DND-41 (cell line): ENCODE data around the gene TTC23.

Experiments
- ATAC-seq: fragments of 200-7000 bp; cut with Tn5 transposase; 3 replicates; pipeline ENCODE4 v1.9.1; 2021; ENCODE audit warnings: low read depth; ENCODE audit not compliant: insufficient read depth
- DNase-seq: peaks from one replicate; pipeline ENCODE4 v3.0.0-alpha.2; 2020
- H2AFZ ChIP-seq: 2 replicates; pipeline ENCODE4 v1.6.0; 2012; ENCODE audit warnings: low read depth, low read length
- H3K27ac ChIP-seq: 2 replicates; pipeline ENCODE4 v1.5.1; 2012; ENCODE audit warnings: low read length, inconsistent platforms
- H3K27me3 ChIP-seq: fragments of 200-600 bp; sonication (generic); 2 replicates; pipeline ENCODE4 v1.6.0; 2012; ENCODE audit warnings: low read length, mild to moderate bottlenecking, inconsistent platforms; ENCODE audit not compliant: insufficient read depth, poor library complexity
- H3K36me3 ChIP-seq: 2 replicates; pipeline ENCODE4 v1.5.1; 2012; ENCODE audit warnings: low read length, inconsistent platforms; ENCODE audit not compliant: insufficient read depth
- H3K4me1 ChIP-seq: 2 replicates; pipeline ENCODE4 v1.5.1; 2012; ENCODE audit warnings: mild to moderate bottlenecking, low read length; ENCODE audit not compliant: insufficient read depth
- H3K4me2 ChIP-seq: 2 replicates; pipeline ENCODE4 v1.6.0; 2012; ENCODE audit warnings: mild to moderate bottlenecking, moderate library complexity, low read length, inconsistent platforms; ENCODE audit not compliant: insufficient read depth
- H3K4me3 ChIP-seq, 2 experiments: fragments of 200-600 bp in 1 of 2; shearing (Covaris generic) in 1 of 2; 2 replicates each; pipeline ENCODE4 v1.5.1; 2012 to 2016; ENCODE audit warnings: inconsistent platforms in 2 of 2, low read length in 2 of 2, mild to moderate bottlenecking in 2 of 2, low read depth in 1 of 2, moderate library complexity in 1 of 2
- H3K79me2 ChIP-seq: 2 replicates; pipeline ENCODE4 v1.6.0; 2012; ENCODE audit warnings: low read length, inconsistent platforms; ENCODE audit not compliant: insufficient read depth
- H3K9ac ChIP-seq: 2 replicates; pipeline ENCODE4 v1.6.0; 2012; ENCODE audit warnings: low read depth, mild to moderate bottlenecking, inconsistent platforms, low read length, moderate library complexity
- H3K9me3 ChIP-seq: 2 replicates; pipeline ENCODE4 v1.5.1; 2012; ENCODE audit warnings: low read length, moderate library complexity, mild to moderate bottlenecking, inconsistent platforms; ENCODE audit not compliant: insufficient read depth, severe bottlenecking
- H4K20me1 ChIP-seq: 2 replicates; pipeline ENCODE4 v1.6.0; 2012; ENCODE audit warnings: low read length; ENCODE audit not compliant: insufficient read depth
- CTCF ChIP-seq: IDR thresholded peaks from 2 replicates; pipeline ENCODE4 v1.5.1; 2012; ENCODE audit warnings: borderline replicate concordance, low read length, moderate library complexity, mild to moderate bottlenecking; ENCODE audit not compliant: poor library complexity, severe bottlenecking; ENCODE audit errors: extremely low read depth
- EZH2 ChIP-seq: IDR thresholded peaks from 3 replicates; pipeline ENCODE4 v1.6.1; 2012; ENCODE audit warnings: borderline replicate concordance, low read depth, mild to moderate bottlenecking, moderate library complexity, low read length, inconsistent platforms; ENCODE audit not compliant: severe bottlenecking

The TTC23 gene

GRCh38 chr15:99098426-99098825 is 151.0 kb downstream of the TTC23 start:
- Histone ChIP-seq H3K27ac (no peak overlapping the region), H3K9me3 (no peaks in the 10 kb centered on the region), H3K36me3 (no peaks in the 10 kb centered on the region), H3K79me2 (no peaks in the 10 kb centered on the region), H3K4me2 (no peak overlapping the region), H2AFZ (no peak overlapping the region), H3K4me1 (peaks cover 8% of the 10 kb centered on the region; the same call in 1 of the 2 replicates), H3K9ac (no peak overlapping the region), H4K20me1 (no peaks in the 10 kb centered on the region), H3K4me3 (no peak overlapping the region), H3K27me3 (no peaks in the 10 kb centered on the region)
- no peak for TF ChIP-seq CTCF
- TF ChIP-seq EZH2 = no peak
- no peak for ATAC-seq
- DNase-seq = no peak

- no peak overlapping the region for H3K27ac ChIP-seq
- no peak overlapping the region for H3K4me3 ChIP-seq
- no peak overlapping the region for H3K9ac ChIP-seq
- no peak overlapping the region for H3K4me2 ChIP-seq
- ATAC-seq (no peak), DNase-seq (no peak)
- no peak for TF ChIP-seq CTCF
- TF ChIP-seq EZH2 = no peak
- no peaks in the 10 kb centered on the region for H3K36me3 ChIP-seq
- H4K20me1 ChIP-seq = no peaks in the 10 kb centered on the region
- no peaks in the 10 kb centered on the region for H3K79me2 ChIP-seq
- H3K4me1 ChIP-seq = peaks cover 8% of the 10 kb centered on the region; the same call in 1 of the 2 replicates
- H2AFZ ChIP-seq = no peak overlapping the region
- no peaks in the 10 kb centered on the region for H3K9me3 ChIP-seq
- no peaks in the 10 kb centered on the region for H3K27me3 ChIP-seq
Observed at GRCh38 chr15:99097441-99098410, 151.7 kb downstream of the TTC23 start.

- Histone ChIP-seq H2AFZ (no peak overlapping the region), H3K4me2 (no peak overlapping the region), H3K27ac (no peak overlapping the region), H3K4me1 (peaks cover 8% of the 10 kb centered on the region; the same call in 1 of the 2 replicates), H3K9me3 (no peaks in the 10 kb centered on the region), H3K79me2 (no peaks in the 10 kb centered on the region), H3K9ac (no peak overlapping the region), H3K27me3 (no peaks in the 10 kb centered on the region), H4K20me1 (no peaks in the 10 kb centered on the region), H3K36me3 (no peaks in the 10 kb centered on the region), H3K4me3 (no peak overlapping the region)
- DNase-seq = no peak
- no peak for ATAC-seq
- TF ChIP-seq EZH2 (no peak), CTCF (no peak)
Observed at GRCh38 chr15:99096894-99097426, 152.4 kb downstream of the TTC23 start.
